ENCODE results near the gene UNC5B.
A peak's percentile ranks its signal among the peaks of the same experiment; 100 is the strongest.

The UNC5B gene

GRCh38 chr10:71212318-71213126 lies at the start of gene UNC5B:
Gene UNC5B, plus strand, starts transcription at chr10:71212570. Its CDS starts 416 bp downstream, at chr10:71212986.
- DNase-seq (ENCODE audit: low spot score): peak; percentile 22

GRCh38 chr10:71173466-71173865 lies 38.9 kb upstream of the UNC5B start:
- DNase-seq (ENCODE audit: low spot score): no peak

- DNase-seq (ENCODE audit: low spot score): no peak
These were observed 35.7 kb upstream of the UNC5B start for GRCh38 chr10:71176661-71177060.

GRCh38 chr10:71177651-71178199 lies 34.6 kb upstream of the UNC5B start:
- no peak for DNase-seq (ENCODE audit: low spot score)

- no peak for DNase-seq (ENCODE audit: low spot score)
These were observed 33.5 kb upstream of the UNC5B start for GRCh38 chr10:71178880-71179279.

GRCh38 chr10:71179382-71179781 lies 33.0 kb upstream of the UNC5B start:
- DNase-seq (ENCODE audit: low spot score): no peak

GRCh38 chr10:71184421-71184820 lies 27.9 kb upstream of the UNC5B start:
- DNase-seq (ENCODE audit: low spot score): no peak

- DNase-seq (ENCODE audit: low spot score): no peak
These were observed 27.2 kb upstream of the UNC5B start for GRCh38 chr10:71185209-71185608.

- no peak for DNase-seq (ENCODE audit: low spot score)
These were observed 25.2 kb upstream of the UNC5B start for GRCh38 chr10:71187197-71187596.

- DNase-seq (ENCODE audit: low spot score): no peak
These were observed 24.8 kb upstream of the UNC5B start for GRCh38 chr10:71187600-71187999.

- no peak for DNase-seq (ENCODE audit: low spot score)
These were observed 24.2 kb upstream of the UNC5B start for GRCh38 chr10:71188201-71188600.

- DNase-seq (ENCODE audit: low spot score): no peak
These were observed 21.4 kb upstream of the UNC5B start for GRCh38 chr10:71191019-71191418.

- DNase-seq (ENCODE audit: low spot score): no peak
These were observed 20.8 kb upstream of the UNC5B start for GRCh38 chr10:71191551-71192076.

- DNase-seq (ENCODE audit: low spot score): no peak
These were observed 18.9 kb upstream of the UNC5B start for GRCh38 chr10:71193516-71193915.

GRCh38 chr10:71197955-71198354 lies 14.4 kb upstream of the UNC5B start:
- no peak for DNase-seq (ENCODE audit: low spot score)

- no peak for DNase-seq (ENCODE audit: low spot score)
These were observed 10.5 kb upstream of the UNC5B start for GRCh38 chr10:71201849-71202248.

- DNase-seq (ENCODE audit: low spot score): no peak
These were observed 10.1 kb upstream of the UNC5B start for GRCh38 chr10:71202314-71202713.

GRCh38 chr10:71203124-71203523 lies 9.2 kb upstream of the UNC5B start:
- no peak for DNase-seq (ENCODE audit: low spot score)

GRCh38 chr10:71203716-71204115 lies 8.7 kb upstream of the UNC5B start:
- no peak for DNase-seq (ENCODE audit: low spot score)

- no peak for DNase-seq (ENCODE audit: low spot score)
These were observed 7.6 kb upstream of the UNC5B start for GRCh38 chr10:71204746-71205145.

GRCh38 chr10:71205468-71205867 lies 6.9 kb upstream of the UNC5B start:
- no peak for DNase-seq (ENCODE audit: low spot score)

GRCh38 chr10:71206911-71207310 lies 5.5 kb upstream of the UNC5B start:
- no peak for DNase-seq (ENCODE audit: low spot score)

- DNase-seq (ENCODE audit: low spot score): no peak
These were observed 4.8 kb upstream of the UNC5B start for GRCh38 chr10:71207578-71207977.

GRCh38 chr10:71209352-71209715 lies 3.0 kb upstream of the UNC5B start:
- DNase-seq (ENCODE audit: low spot score): no peak

Data from CD4-positive, alpha-beta T cell treated with Interleukin-6 at 100 ng/mL for 8 hours (primary cell).